GM19193 (cell line): ENCODE data around the gene A2ML1.

Experiments
- POLR2A ChIP-seq: IDR thresholded peaks from 4 replicates; pipeline ENCODE4 v1.6.1; 2011; ENCODE audit not compliant: insufficient read depth, insufficient read length; ENCODE audit errors: extremely low read depth

The A2ML1 gene

GRCh38 chr12:8849876-8850275, 27.5 kb downstream of the A2ML1 start:
- TF ChIP-seq POLR2A: no peak

GRCh38 chr12:8852119-8852518, 29.7 kb downstream of the A2ML1 start:
- no peak for TF ChIP-seq POLR2A

GRCh38 chr12:8855891-8856290, 33.5 kb downstream of the A2ML1 start:
- TF ChIP-seq POLR2A: no peak

GRCh38 chr12:8860165-8860961, 37.9 kb downstream of the A2ML1 start:
- no peak for TF ChIP-seq POLR2A

GRCh38 chr12:8866429-8866828, 44.0 kb downstream of the A2ML1 start:
- no peak for TF ChIP-seq POLR2A

GRCh38 chr12:8867009-8867408, 44.6 kb downstream of the A2ML1 start:
- no peak for TF ChIP-seq POLR2A

- no peak for TF ChIP-seq POLR2A
Observed at GRCh38 chr12:8867786-8868185, 45.4 kb downstream of the A2ML1 start.

GRCh38 chr12:8870586-8870985, 48.2 kb downstream of the A2ML1 start:
- TF ChIP-seq POLR2A: no peak

- TF ChIP-seq POLR2A: no peak
Observed at GRCh38 chr12:8871068-8871467, 48.6 kb downstream of the A2ML1 start.

- no peak for TF ChIP-seq POLR2A
Observed at GRCh38 chr12:8876887-8877286, 54.5 kb downstream of the A2ML1 start.

- no peak for TF ChIP-seq POLR2A
Observed at GRCh38 chr12:8886502-8887284, 64.3 kb downstream of the A2ML1 start.

GRCh38 chr12:8887285-8887715, 64.9 kb downstream of the A2ML1 start:
- TF ChIP-seq POLR2A: no peak

- TF ChIP-seq POLR2A: no peak
Observed at GRCh38 chr12:8890313-8891085, 68.1 kb downstream of the A2ML1 start.

GRCh38 chr12:8891976-8892375, 69.6 kb downstream of the A2ML1 start:
- TF ChIP-seq POLR2A: no peak

GRCh38 chr12:8894378-8894777, 72.0 kb downstream of the A2ML1 start:
- no peak for TF ChIP-seq POLR2A

- no peak for TF ChIP-seq POLR2A
Observed at GRCh38 chr12:8894986-8895385, 72.6 kb downstream of the A2ML1 start.

- TF ChIP-seq POLR2A: no peak
Observed at GRCh38 chr12:8897081-8897480, 74.7 kb downstream of the A2ML1 start.
